Brain microvascular endothelial cell (primary cell): ENCODE results near the gene ALPK3.

Source experiments
- DNase-seq: peaks from one replicate; pipeline ENCODE4 v3.0.0-alpha.2; 2020
- H3K27ac ChIP-seq: fragments of 250-450 bp; sonication (Bioruptor Pico); 2 replicates; pipeline ENCODE4 v1.5.1; 2020; ENCODE audit warnings: mild to moderate bottlenecking, moderate library complexity
- H3K27me3 ChIP-seq: fragments of 250-450 bp; sonication (Bioruptor Pico); replicated peaks from 2 replicates; pipeline ENCODE4 v1.5.1; 2020; ENCODE audit warnings: mild to moderate bottlenecking
- H3K36me3 ChIP-seq: fragments of 250-450 bp; sonication (Bioruptor Pico); replicated peaks from 2 replicates; pipeline ENCODE4 v1.5.1; 2020; ENCODE audit warnings: mild to moderate bottlenecking
- H3K4me3 ChIP-seq: 2 replicates; pipeline ENCODE4 v1.5.1; 2011; ENCODE audit warnings: low read depth, mild to moderate bottlenecking, control low read depth, low read length, moderate library complexity
- in situ Hi-C: cut with HindIII; loops from 2 replicates; pipeline ENCODE4 v1.10.0; 2017; ENCODE audit warnings: low sequenced_read_pairs, low pct_ligation_motif_present
- TF ChIP-seq, protein P1 (sequence below): IDR thresholded peaks from 2 replicates; pipeline ENCODE4 v1.5.1; 2011; ENCODE audit warnings: low read depth, mild to moderate bottlenecking, moderate library complexity, low read length, control low read depth, inconsistent platforms; ENCODE audit errors: missing control alignments

Gene ALPK3, protein sequence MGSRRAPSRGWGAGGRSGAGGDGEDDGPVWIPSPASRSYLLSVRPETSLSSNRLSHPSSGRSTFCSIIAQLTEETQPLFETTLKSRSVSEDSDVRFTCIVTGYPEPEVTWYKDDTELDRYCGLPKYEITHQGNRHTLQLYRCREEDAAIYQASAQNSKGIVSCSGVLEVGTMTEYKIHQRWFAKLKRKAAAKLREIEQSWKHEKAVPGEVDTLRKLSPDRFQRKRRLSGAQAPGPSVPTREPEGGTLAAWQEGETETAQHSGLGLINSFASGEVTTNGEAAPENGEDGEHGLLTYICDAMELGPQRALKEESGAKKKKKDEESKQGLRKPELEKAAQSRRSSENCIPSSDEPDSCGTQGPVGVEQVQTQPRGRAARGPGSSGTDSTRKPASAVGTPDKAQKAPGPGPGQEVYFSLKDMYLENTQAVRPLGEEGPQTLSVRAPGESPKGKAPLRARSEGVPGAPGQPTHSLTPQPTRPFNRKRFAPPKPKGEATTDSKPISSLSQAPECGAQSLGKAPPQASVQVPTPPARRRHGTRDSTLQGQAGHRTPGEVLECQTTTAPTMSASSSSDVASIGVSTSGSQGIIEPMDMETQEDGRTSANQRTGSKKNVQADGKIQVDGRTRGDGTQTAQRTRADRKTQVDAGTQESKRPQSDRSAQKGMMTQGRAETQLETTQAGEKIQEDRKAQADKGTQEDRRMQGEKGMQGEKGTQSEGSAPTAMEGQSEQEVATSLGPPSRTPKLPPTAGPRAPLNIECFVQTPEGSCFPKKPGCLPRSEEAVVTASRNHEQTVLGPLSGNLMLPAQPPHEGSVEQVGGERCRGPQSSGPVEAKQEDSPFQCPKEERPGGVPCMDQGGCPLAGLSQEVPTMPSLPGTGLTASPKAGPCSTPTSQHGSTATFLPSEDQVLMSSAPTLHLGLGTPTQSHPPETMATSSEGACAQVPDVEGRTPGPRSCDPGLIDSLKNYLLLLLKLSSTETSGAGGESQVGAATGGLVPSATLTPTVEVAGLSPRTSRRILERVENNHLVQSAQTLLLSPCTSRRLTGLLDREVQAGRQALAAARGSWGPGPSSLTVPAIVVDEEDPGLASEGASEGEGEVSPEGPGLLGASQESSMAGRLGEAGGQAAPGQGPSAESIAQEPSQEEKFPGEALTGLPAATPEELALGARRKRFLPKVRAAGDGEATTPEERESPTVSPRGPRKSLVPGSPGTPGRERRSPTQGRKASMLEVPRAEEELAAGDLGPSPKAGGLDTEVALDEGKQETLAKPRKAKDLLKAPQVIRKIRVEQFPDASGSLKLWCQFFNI (N-terminal part only)

DNA sequence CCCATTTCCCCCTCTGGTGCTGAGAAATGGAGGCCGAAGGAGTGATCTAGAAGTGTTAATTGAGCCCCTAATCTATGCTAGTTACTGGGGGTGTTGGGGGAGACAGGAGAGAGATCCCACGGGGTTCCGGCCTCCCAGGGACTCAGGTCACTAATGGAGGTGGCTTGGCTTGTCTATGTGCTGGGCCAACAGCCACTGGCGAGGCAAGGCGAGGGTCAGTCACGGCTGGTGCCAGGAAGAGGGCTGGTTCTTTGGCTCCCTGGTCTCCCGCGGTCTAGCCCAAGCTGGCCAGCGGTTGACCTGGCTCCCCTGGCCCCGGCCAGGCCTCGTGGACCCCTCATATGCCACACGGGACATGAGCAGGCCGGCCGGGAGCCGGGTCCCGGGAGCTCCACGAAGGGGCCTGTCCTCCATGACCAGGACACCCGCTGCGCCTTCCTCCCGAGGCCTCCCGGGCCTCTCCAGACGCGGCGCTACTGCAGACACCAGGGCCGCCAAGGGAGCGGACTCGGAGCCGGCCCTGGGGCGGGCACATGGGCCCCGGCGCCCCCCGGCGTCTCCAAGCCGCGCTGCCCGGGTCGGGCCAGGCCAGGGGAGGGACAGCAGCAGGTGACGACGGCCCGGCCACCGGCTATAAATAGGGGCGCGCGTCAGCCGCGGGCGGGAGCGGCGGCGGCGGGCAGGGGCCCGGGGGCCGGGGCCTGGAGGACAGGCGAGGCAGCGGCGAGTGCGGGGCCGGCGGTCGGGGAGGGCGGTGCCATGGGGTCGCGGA lies at the start of gene ALPK3:
ALPK3 (plus strand) TSS at position 663 of the 772 bp plus-strand sequence; CDS start at position 760, 97 bp downstream.
- TF ChIP-seq, protein P1, sequence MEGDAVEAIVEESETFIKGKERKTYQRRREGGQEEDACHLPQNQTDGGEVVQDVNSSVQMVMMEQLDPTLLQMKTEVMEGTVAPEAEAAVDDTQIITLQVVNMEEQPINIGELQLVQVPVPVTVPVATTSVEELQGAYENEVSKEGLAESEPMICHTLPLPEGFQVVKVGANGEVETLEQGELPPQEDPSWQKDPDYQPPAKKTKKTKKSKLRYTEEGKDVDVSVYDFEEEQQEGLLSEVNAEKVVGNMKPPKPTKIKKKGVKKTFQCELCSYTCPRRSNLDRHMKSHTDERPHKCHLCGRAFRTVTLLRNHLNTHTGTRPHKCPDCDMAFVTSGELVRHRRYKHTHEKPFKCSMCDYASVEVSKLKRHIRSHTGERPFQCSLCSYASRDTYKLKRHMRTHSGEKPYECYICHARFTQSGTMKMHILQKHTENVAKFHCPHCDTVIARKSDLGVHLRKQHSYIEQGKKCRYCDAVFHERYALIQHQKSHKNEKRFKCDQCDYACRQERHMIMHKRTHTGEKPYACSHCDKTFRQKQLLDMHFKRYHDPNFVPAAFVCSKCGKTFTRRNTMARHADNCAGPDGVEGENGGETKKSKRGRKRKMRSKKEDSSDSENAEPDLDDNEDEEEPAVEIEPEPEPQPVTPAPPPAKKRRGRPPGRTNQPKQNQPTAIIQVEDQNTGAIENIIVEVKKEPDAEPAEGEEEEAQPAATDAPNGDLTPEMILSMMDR, result peak; percentile 14
- in situ Hi-C loops, result no loop called here

GRCh38 chr15:84772031-84772430 lies 45.1 kb upstream of the ALPK3 start:
- TF ChIP-seq, protein P1, result no peak
- peaks cover 13% of the 10 kb centered on the region for H3K36me3 ChIP-seq
- no peak overlapping the region for H3K4me3 ChIP-seq
- no peak for DNase-seq
- no peaks in the 10 kb centered on the region for H3K27me3 ChIP-seq
- no peak overlapping the region for H3K27ac ChIP-seq
- in situ Hi-C loops, result no loop called here

More for the DNA sequence above, at the start of gene ALPK3:
- H3K36me3 ChIP-seq, result no peaks in the 10 kb centered on the region
- DNase-seq, result no peak
- peak within 1 kb of the TSS; percentile 65 for H3K27ac ChIP-seq
- no peaks in the 10 kb centered on the region for H3K27me3 ChIP-seq
- H3K4me3 ChIP-seq, result peak within 1 kb of the TSS; percentile 49

- no peak overlapping the region for H3K4me3 ChIP-seq
- peaks cover 13% of the 10 kb centered on the region for H3K36me3 ChIP-seq
Measured at GRCh38 chr15:84772467-84772866, 44.7 kb upstream of the ALPK3 start.

GRCh38 chr15:84773716-84774115 lies 43.4 kb upstream of the ALPK3 start:
- Histone ChIP-seq H3K36me3 (peaks cover 9% of the 10 kb centered on the region), H3K27ac (no peak overlapping the region), H3K27me3 (no peaks in the 10 kb centered on the region), H3K4me3 (no peak overlapping the region)
- no peak for DNase-seq
- in situ Hi-C loops, result no loop called here
- TF ChIP-seq, protein P1, result no peak

More at GRCh38 chr15:84772467-84772866, 44.7 kb upstream of the ALPK3 start:
- no peaks in the 10 kb centered on the region for H3K27me3 ChIP-seq
- TF ChIP-seq, protein P1, result no peak
- H3K27ac ChIP-seq, result no peak overlapping the region
- in situ Hi-C loops, result no loop called here
- DNase-seq, result no peak
